Measurements from ENCODE around the gene MTX1.
A peak's percentile ranks its signal among the peaks of the same experiment; 100 is the strongest.

The MTX1 gene

GRCh38 chr1:155250633-155251449, 42.3 kb downstream of the MTX1 start:
- TF ChIP-seq, protein P1, sequence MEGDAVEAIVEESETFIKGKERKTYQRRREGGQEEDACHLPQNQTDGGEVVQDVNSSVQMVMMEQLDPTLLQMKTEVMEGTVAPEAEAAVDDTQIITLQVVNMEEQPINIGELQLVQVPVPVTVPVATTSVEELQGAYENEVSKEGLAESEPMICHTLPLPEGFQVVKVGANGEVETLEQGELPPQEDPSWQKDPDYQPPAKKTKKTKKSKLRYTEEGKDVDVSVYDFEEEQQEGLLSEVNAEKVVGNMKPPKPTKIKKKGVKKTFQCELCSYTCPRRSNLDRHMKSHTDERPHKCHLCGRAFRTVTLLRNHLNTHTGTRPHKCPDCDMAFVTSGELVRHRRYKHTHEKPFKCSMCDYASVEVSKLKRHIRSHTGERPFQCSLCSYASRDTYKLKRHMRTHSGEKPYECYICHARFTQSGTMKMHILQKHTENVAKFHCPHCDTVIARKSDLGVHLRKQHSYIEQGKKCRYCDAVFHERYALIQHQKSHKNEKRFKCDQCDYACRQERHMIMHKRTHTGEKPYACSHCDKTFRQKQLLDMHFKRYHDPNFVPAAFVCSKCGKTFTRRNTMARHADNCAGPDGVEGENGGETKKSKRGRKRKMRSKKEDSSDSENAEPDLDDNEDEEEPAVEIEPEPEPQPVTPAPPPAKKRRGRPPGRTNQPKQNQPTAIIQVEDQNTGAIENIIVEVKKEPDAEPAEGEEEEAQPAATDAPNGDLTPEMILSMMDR (conservative IDR thresholded peaks at IDR 0.05; ENCODE audit: low read depth, low read length): peak; percentile 98
- H3K4me3 ChIP-seq (ENCODE audit: low read depth, low read length): peak overlapping the region; percentile 45
- DNase-seq (ENCODE audit: low read depth): peak; percentile 94

- no peak overlapping the region for H3K4me3 ChIP-seq (ENCODE audit: low read depth, low read length)
- TF ChIP-seq, protein P1 (conservative IDR thresholded peaks at IDR 0.05; ENCODE audit: low read depth, low read length): no peak
- DNase-seq (ENCODE audit: low read depth): no peak
These were observed 43.1 kb downstream of the MTX1 start for GRCh38 chr1:155251566-155251965.

DNA sequence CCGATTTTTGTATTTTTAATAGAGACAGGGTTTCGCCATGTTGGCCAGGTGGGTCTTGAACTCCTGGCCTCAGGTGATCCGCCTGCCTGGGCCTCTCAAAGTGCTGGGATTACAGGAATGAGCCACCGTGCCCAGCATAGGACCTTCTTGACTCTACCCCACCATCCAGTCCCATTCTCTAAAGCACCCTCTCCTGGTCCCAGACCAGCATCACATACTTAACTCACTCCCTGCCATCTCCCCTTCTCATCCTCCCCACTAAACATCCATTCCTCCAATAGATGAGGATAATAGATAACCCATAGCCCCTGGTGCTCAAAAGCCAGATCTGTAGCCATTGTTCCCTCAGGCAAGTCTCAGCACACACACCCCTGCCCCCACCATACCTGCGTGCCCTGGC, 44.7 kb downstream of the MTX1 start:
- peak overlapping the region; percentile 85 for H3K4me3 ChIP-seq (ENCODE audit: low read depth, low read length)
- TF ChIP-seq, protein P1 (conservative IDR thresholded peaks at IDR 0.05; ENCODE audit: low read depth, low read length): peak; percentile 29
- DNase-seq (ENCODE audit: low read depth): no peak

DNA sequence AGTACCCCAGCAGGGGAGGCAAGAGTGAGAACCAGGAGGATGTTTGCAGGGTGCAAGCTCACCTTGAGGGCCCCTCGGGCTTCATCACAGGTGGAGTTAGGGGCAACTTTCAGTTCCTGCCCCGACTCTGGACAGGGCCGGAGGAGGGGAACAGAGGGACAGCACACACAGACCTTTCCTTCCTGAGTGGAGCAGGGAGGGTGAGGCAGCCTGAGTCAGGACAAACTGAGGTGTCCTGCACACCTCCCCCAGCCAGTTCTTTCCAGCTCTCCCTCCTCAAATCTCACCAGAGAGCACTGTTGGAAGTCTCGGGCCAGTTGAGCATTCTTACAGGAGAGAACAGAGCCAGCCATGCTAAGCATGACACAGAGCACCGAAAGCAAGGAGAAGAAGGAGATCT, 45.3 kb downstream of the MTX1 start:
- DNase-seq (ENCODE audit: low read depth): no peak
- peak overlapping the region; percentile 85 for H3K4me3 ChIP-seq (ENCODE audit: low read depth, low read length)

DNA sequence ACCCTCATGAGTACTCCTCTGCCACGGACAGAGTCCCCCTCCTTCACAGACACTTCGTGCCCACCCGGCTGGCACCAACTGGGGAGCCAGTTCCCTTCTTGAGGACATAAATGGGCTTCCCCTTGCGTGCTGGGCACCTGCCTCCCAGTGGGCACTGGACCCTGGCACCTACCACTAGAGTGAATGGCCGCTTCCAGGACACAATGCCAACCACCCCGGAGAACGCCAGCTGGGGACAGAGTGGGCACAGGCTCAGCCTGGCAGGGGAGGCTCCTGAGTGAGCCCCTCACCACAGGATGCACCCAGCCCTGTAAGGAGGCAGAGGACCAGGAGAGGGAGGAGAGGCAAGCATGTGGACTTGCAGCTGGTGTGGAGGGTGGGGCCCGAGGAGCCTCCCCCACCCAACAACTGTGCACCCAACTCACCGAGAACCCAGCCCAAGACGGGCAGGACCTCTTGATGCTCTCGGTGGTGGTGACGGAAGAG, 45.8 kb downstream of the MTX1 start:
- DNase-seq (ENCODE audit: low read depth): no peak
- H3K4me3 ChIP-seq (ENCODE audit: low read depth, low read length): peak overlapping the region; percentile 85
- TF ChIP-seq, protein P1 (conservative IDR thresholded peaks at IDR 0.05; ENCODE audit: low read depth, low read length): no peak

More for the DNA sequence above, 45.3 kb downstream of the MTX1 start:
- TF ChIP-seq, protein P1 (conservative IDR thresholded peaks at IDR 0.05; ENCODE audit: low read depth, low read length): no peak

GRCh38 chr1:155254714-155255242, 46.3 kb downstream of the MTX1 start:
- H3K4me3 ChIP-seq (ENCODE audit: low read depth, low read length): peak overlapping the region; percentile 85
- no peak for DNase-seq (ENCODE audit: low read depth)
- TF ChIP-seq, protein P1 (conservative IDR thresholded peaks at IDR 0.05; ENCODE audit: low read depth, low read length): no peak
